HG03442 (cell line): Measurements from ENCODE around the gene DHPS.
A peak's percentile ranks its signal among the peaks of the same experiment; 100 is the strongest.

Experiments used
- ATAC-seq: cut with Tn5 transposase; IDR thresholded peaks from one replicate; pipeline ENCODE4 v1.9.1; 2021; ENCODE audit warnings: mild to moderate bottlenecking, moderate library complexity; ENCODE audit not compliant: unreplicated experiment

DHPS gene

GRCh38 chr19:12675940-12676339 lies 5.7 kb downstream of the DHPS start:
- no peak for ATAC-seq

- ATAC-seq: no peak
These were observed 6.3 kb downstream of the DHPS start for GRCh38 chr19:12675399-12675798.

GRCh38 chr19:12672744-12673143 lies 8.9 kb downstream of the DHPS start:
- no peak for ATAC-seq

GRCh38 chr19:12670159-12670928 lies 11.3 kb downstream of the DHPS start:
- no peak for ATAC-seq

- ATAC-seq: no peak
These were observed 12.2 kb downstream of the DHPS start for GRCh38 chr19:12669270-12670158.

GRCh38 chr19:12668932-12669269 lies 12.8 kb downstream of the DHPS start:
- no peak for ATAC-seq

- no peak for ATAC-seq
These were observed 13.3 kb downstream of the DHPS start for GRCh38 chr19:12668346-12668745.

GRCh38 chr19:12667731-12668302 lies 13.9 kb downstream of the DHPS start:
- ATAC-seq: no peak

- peak; percentile 41 for ATAC-seq
These were observed 15.2 kb downstream of the DHPS start, which contains the start of the genes MAN2B1 and WDR83 for GRCh38 chr19:12666265-12667048. Gene MAN2B1 (minus strand): TSS chr19:12666742. CDS start chr19:12666701, 41 bp downstream. Gene WDR83 (plus strand): TSS chr19:12666807. CDS start chr19:12669791, 2,984 bp downstream.

GRCh38 chr19:12665671-12666264 lies 15.9 kb downstream of the DHPS start:
- ATAC-seq: no peak

- ATAC-seq: no peak
These were observed 16.5 kb downstream of the DHPS start for GRCh38 chr19:12665281-12665573.

- no peak for ATAC-seq
These were observed 17.0 kb downstream of the DHPS start for GRCh38 chr19:12664406-12665280.

- ATAC-seq: no peak
These were observed 20.7 kb downstream of the DHPS start for GRCh38 chr19:12660980-12661379.

- ATAC-seq: no peak
These were observed 23.7 kb downstream of the DHPS start for GRCh38 chr19:12657966-12658365.

- no peak for ATAC-seq
These were observed 24.6 kb downstream of the DHPS start for GRCh38 chr19:12656899-12657571.

GRCh38 chr19:12655546-12655945 lies 26.1 kb downstream of the DHPS start:
- no peak for ATAC-seq

- no peak for ATAC-seq
These were observed 29.5 kb downstream of the DHPS start for GRCh38 chr19:12652219-12652618.

GRCh38 chr19:12649941-12650340 lies 31.7 kb downstream of the DHPS start:
- ATAC-seq: no peak

- ATAC-seq: no peak
These were observed 33.6 kb downstream of the DHPS start for GRCh38 chr19:12648088-12648487.
